Measurements from ENCODE around the gene CUL9. TPM values are rescaled to one million over a fixed set of nuclear protein-coding genes. Genes with fewer than 3 reads are reported as not detected.

Gene CUL9
- total RNA-seq, 2 donors from 2014 or later: 22.9 to 87.0 TPM

DNA sequence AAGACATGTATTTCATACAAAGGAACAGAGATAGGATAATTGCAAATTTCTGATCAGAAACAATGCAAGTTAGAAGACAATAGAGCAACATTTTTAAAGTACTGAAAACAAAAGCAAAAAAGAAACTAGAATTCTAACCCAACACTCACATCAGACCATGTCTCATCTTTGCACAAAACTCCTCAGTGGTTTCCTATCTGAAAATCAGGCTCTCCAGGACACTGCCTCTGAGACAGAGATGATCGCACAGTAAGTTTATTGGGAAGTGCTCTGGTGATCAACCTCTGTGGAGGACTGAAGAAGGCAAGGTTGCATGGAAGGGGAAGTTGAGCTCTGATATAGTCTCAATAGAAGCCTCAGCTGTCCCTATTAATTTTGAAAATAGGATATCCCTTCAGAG is 59.0 kb downstream of the CUL9 start:
- Histone ChIP-seq H3K9me3 (no peaks in the 10 kb centered on the region), H3K4me1 (replicated peaks) (no peaks in the 10 kb centered on the region), H3K4me3 (no peak overlapping the region), H3K36me3 (no peaks in the 10 kb centered on the region), H3K27me3 (replicated peaks; ENCODE audit: insufficient read depth) (peaks cover 5% of the 10 kb centered on the region), H3K27ac (no peak overlapping the region)
- no peak for DNase-seq (ENCODE audit: low spot score)
- intact Hi-C loops (cut with DNase I): no loop called here
- 70% methylated on average over 1 of the region's 1 CpG for WGBS
- TF ChIP-seq CTCF (IDR thresholded peaks at IDR 0.05): no peak
- no peak for TF ChIP-seq POLR2A (IDR thresholded peaks at IDR 0.05)
- TF ChIP-seq POLR2AphosphoS5 (IDR thresholded peaks at IDR 0.05): no peak

DNA sequence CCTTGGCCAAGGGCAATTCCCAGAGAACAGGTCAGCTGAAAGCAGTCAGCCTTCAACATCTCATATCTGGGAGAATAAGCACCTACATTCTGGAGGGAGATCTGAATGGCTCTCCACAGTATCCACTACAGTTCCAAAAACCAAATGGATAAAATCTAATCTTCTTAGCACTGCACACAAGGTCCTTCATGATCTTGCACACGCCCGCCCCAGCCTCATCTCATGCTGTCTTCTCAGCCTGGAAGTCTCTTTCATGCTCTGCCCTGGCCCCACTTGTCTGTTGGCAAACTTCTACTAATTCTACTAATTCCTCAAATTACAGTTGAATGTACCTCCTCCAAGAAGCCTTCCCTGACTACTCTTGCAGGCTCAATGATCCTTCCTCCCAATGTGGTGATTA is 59.5 kb downstream of the CUL9 start:
- TF ChIP-seq POLR2AphosphoS5 (IDR thresholded peaks at IDR 0.05) (no peak), CTCF (IDR thresholded peaks at IDR 0.05) (no peak), POLR2A (IDR thresholded peaks at IDR 0.05) (no peak)
- Histone ChIP-seq H3K4me3 (no peak overlapping the region), H3K36me3 (no peaks in the 10 kb centered on the region), H3K27me3 (replicated peaks; ENCODE audit: insufficient read depth) (peaks cover 5% of the 10 kb centered on the region), H3K9me3 (no peaks in the 10 kb centered on the region), H3K4me1 (replicated peaks) (no peaks in the 10 kb centered on the region), H3K27ac (no peak overlapping the region)
- intact Hi-C loops (cut with DNase I): no loop called here
- WGBS: 83% methylated on average over 2 of the region's 2 CpGs
- DNase-seq (ENCODE audit: low spot score): no peak

GRCh38 chr6:43242908-43243663 is 61.1 kb downstream of the CUL9 start, which contains the start of gene TTBK1:
TTBK1 (plus strand) TSS chr6:43243481; CDS start chr6:43246661, 3,180 bp downstream.
- no peaks in the 10 kb centered on the region for H3K4me1 ChIP-seq (replicated peaks)
- intact Hi-C loops (cut with DNase I): no loop called here
- H3K27me3 ChIP-seq (replicated peaks; ENCODE audit: insufficient read depth): peaks cover 5% of the 10 kb centered on the region
- no peaks in the 10 kb centered on the region for H3K36me3 ChIP-seq
- no peak for DNase-seq (ENCODE audit: low spot score)
- H3K9me3 ChIP-seq: no peaks in the 10 kb centered on the region
- no peak within 1 kb of the TSS for H3K4me3 ChIP-seq
- 11% methylated on average over 35 of the region's 47 CpGs for WGBS
- no peak within 1 kb of the TSS for H3K27ac ChIP-seq
- no peak for TF ChIP-seq POLR2A (IDR thresholded peaks at IDR 0.05)
- TF ChIP-seq POLR2AphosphoS5 (IDR thresholded peaks at IDR 0.05): no peak
- TF ChIP-seq CTCF (IDR thresholded peaks at IDR 0.05): no peak

DNA sequence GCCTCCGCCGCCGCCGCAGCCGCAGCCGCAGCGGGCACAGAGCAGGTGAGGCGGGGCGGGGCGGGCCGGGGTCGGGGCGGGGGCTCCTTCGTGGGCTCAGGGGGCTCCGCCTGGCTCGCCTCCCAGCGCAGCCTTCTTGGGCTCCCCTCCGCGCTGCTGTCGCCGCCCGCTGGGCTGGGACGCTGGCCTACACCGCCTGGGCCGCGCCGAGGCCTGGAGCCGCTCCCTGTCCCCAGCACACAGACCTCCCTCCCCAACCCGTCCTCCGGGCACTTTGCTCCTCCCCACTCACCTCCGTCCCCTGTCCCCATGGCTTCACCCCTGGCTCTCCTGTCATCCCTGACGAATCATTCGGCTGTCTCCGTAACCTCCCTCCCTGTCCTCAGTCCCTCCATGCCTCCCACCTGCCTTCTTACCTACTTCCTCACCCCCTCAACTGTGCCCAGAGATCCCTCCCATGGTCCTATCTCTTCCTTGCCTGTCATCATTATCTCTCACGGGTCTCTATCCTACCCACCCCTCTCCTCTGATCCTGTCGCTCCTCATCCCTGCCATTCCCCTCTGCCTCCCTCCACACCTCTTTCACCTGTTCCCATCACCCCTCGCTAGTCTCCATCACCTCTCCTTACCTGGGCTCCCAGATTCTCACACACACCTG is 61.8 kb downstream of the CUL9 start:
- Histone ChIP-seq H3K27ac (no peak overlapping the region), H3K27me3 (replicated peaks; ENCODE audit: insufficient read depth) (peaks cover 5% of the 10 kb centered on the region), H3K9me3 (no peaks in the 10 kb centered on the region), H3K36me3 (no peaks in the 10 kb centered on the region), H3K4me1 (replicated peaks) (no peaks in the 10 kb centered on the region), H3K4me3 (no peak overlapping the region)
- intact Hi-C loops (cut with DNase I): no loop called here
- WGBS: 27% methylated on average over 29 of the region's 37 CpGs
- DNase-seq (ENCODE audit: low spot score): no peak
- TF ChIP-seq CTCF (IDR thresholded peaks at IDR 0.05) (no peak), POLR2AphosphoS5 (IDR thresholded peaks at IDR 0.05) (no peak), POLR2A (IDR thresholded peaks at IDR 0.05) (no peak)

Measured in prostate gland (tissue), 2 donors.